H9 (cell line): ENCODE measurements around the gene STRA6. TPM values are rescaled to one million over a fixed set of nuclear protein-coding genes. Genes with fewer than 3 reads are reported as not detected.

Source experiments
- DNase-seq: peaks from one replicate; pipeline ENCODE4 v3.0.0-alpha.2; 2017
- H2AFZ ChIP-seq: one replicate; pipeline ENCODE4 v1.6.1; 2013; ENCODE audit warnings: mild to moderate bottlenecking, low read length, control low read depth, moderate library complexity
- H2AK5ac ChIP-seq: 2 replicates; pipeline ENCODE4 v1.6.1; 2013; ENCODE audit warnings: low read length, control low read depth, mixed read lengths; ENCODE audit not compliant: insufficient read length
- H2BK120ac ChIP-seq: one replicate; pipeline ENCODE4 v1.6.1; 2013; ENCODE audit warnings: low read depth, mild to moderate bottlenecking, low read length, control low read depth, inconsistent platforms; ENCODE audit not compliant: poor library complexity, severe bottlenecking
- H2BK12ac ChIP-seq: 2 replicates; pipeline ENCODE4 v1.6.1; 2013; ENCODE audit warnings: low read length, control low read depth, mixed read lengths, low read depth; ENCODE audit not compliant: insufficient read length
- H2BK15ac ChIP-seq: 2 replicates; pipeline ENCODE4 v1.6.1; 2013; ENCODE audit warnings: low read depth, low read length, control low read depth
- H2BK20ac ChIP-seq: one replicate; pipeline ENCODE4 v1.6.1; 2013; ENCODE audit warnings: low read depth, mild to moderate bottlenecking, low read length, control low read depth, inconsistent platforms; ENCODE audit not compliant: poor library complexity, severe bottlenecking
- H2BK5ac ChIP-seq: 2 replicates; pipeline ENCODE4 v1.6.1; 2013; ENCODE audit warnings: low read length, control low read depth, mixed read lengths; ENCODE audit not compliant: insufficient read length
- H3K14ac ChIP-seq: 2 replicates; pipeline ENCODE4 v1.6.1; 2013; ENCODE audit warnings: low read length, control low read depth; ENCODE audit not compliant: insufficient read depth
- H3K18ac ChIP-seq: 2 replicates; pipeline ENCODE4 v1.6.1; 2013; ENCODE audit warnings: low read depth, mild to moderate bottlenecking, mixed read lengths, low read length, control low read depth; ENCODE audit not compliant: insufficient read length
- H3K23ac ChIP-seq: 2 replicates; pipeline ENCODE4 v1.6.1; 2013; ENCODE audit warnings: low read length, control low read depth, mixed read lengths, low read depth; ENCODE audit not compliant: insufficient read length
- H3K23me2 ChIP-seq: 2 replicates; pipeline ENCODE4 v1.6.1; 2013; ENCODE audit warnings: low read depth, mild to moderate bottlenecking, mixed read lengths, low read length, control low read depth; ENCODE audit not compliant: insufficient read length, poor library complexity, severe bottlenecking
- H3K27ac ChIP-seq: 2 replicates; pipeline ENCODE4 v1.5.1; 2013; ENCODE audit warnings: low read length, control low read depth, mixed read lengths, low read depth; ENCODE audit not compliant: insufficient read length
- H3K27me3 ChIP-seq: 2 replicates; pipeline ENCODE4 v1.6.1; 2013; ENCODE audit warnings: low read length, control low read depth, inconsistent platforms; ENCODE audit not compliant: insufficient read depth
- H3K4ac ChIP-seq: 2 replicates; pipeline ENCODE4 v1.6.1; 2013; ENCODE audit warnings: low read depth, mild to moderate bottlenecking, control low read depth, inconsistent platforms, low read length, moderate library complexity
- H3K4me1 ChIP-seq: 2 replicates; pipeline ENCODE4 v1.6.1; 2013; ENCODE audit warnings: low read length, control low read depth, inconsistent platforms; ENCODE audit not compliant: insufficient read depth
- H3K4me2 ChIP-seq: 2 replicates; pipeline ENCODE4 v1.6.1; 2013; ENCODE audit warnings: low read length, control low read depth, mixed read lengths; ENCODE audit not compliant: insufficient read length, insufficient read depth
- H3K56ac ChIP-seq: 2 replicates; pipeline ENCODE4 v1.6.1; 2013; ENCODE audit warnings: low read depth, mild to moderate bottlenecking, mixed read lengths, low read length, control low read depth; ENCODE audit not compliant: insufficient read length
- H3K79me1 ChIP-seq: 2 replicates; pipeline ENCODE4 v1.6.1; 2013; ENCODE audit warnings: low read depth, mild to moderate bottlenecking, moderate library complexity, low read length, control low read depth, inconsistent platforms; ENCODE audit not compliant: insufficient read depth, poor library complexity, severe bottlenecking
- H3K79me2 ChIP-seq: 2 replicates; pipeline ENCODE4 v1.6.1; 2013; ENCODE audit warnings: low read length, control low read depth, inconsistent platforms; ENCODE audit not compliant: insufficient read depth
- H3K9ac ChIP-seq: 2 replicates; pipeline ENCODE4 v1.6.1; 2013; ENCODE audit warnings: low read length, control low read depth, mixed read lengths; ENCODE audit not compliant: insufficient read length; ENCODE audit errors: extremely low read depth
- H3K9me3 ChIP-seq: one replicate; pipeline ENCODE4 v1.6.1; 2013; ENCODE audit warnings: low read depth, low read length, inconsistent platforms; ENCODE audit not compliant: control insufficient read depth
- H3T11ph ChIP-seq: one replicate; pipeline ENCODE4 v1.6.1; 2013; ENCODE audit warnings: mild to moderate bottlenecking, low read length, control low read depth, inconsistent platforms
- H4K20me1 ChIP-seq: one replicate; pipeline ENCODE4 v1.6.1; 2013; ENCODE audit not compliant: control insufficient read depth, insufficient read length, insufficient read depth
- H4K5ac ChIP-seq: 2 replicates; pipeline ENCODE4 v1.6.1; 2013; ENCODE audit warnings: low read depth, mild to moderate bottlenecking, mixed read lengths, low read length, control low read depth; ENCODE audit not compliant: insufficient read length
- H4K8ac ChIP-seq: replicated peaks from 2 replicates; pipeline ENCODE4 v1.6.1; 2013; ENCODE audit warnings: low read length, control low read depth, mixed read lengths, low read depth; ENCODE audit not compliant: insufficient read length
- H4K91ac ChIP-seq: 2 replicates; pipeline ENCODE4 v1.6.1; 2013; ENCODE audit warnings: low read depth, mild to moderate bottlenecking, moderate library complexity, mixed read lengths, low read length, control low read depth; ENCODE audit not compliant: insufficient read length
- H3K27ac Mint-ChIP-seq, 3 experiments: 2 replicates in 2 of 3; 3 replicates in 1 of 3; pipeline ENCODE4 v1.8.0; 2020 to 2021; ENCODE audit warnings: mixed read lengths in 3 of 3, mild to moderate bottlenecking in 1 of 3, moderate library complexity in 1 of 3
- H3K27me3 Mint-ChIP-seq: 2 replicates; pipeline ENCODE4 v1.8.0; 2021; ENCODE audit warnings: low read depth, mild to moderate bottlenecking, moderate library complexity, mixed read lengths
- H3K36me3 Mint-ChIP-seq, 3 experiments: 2 replicates in 2 of 3; 3 replicates in 1 of 3; pipeline ENCODE4 v1.8.0; 2020 to 2021; ENCODE audit warnings: low read depth in 3 of 3, mixed read lengths in 3 of 3; ENCODE audit not compliant: insufficient read depth in 1 of 3
- H3K4me1 Mint-ChIP-seq, 2 experiments: 2 replicates each; pipeline ENCODE4 v1.8.0; 2020; ENCODE audit warnings: mixed read lengths in 2 of 2
- H3K4me3 Mint-ChIP-seq, 2 experiments: 2 replicates in 1 of 2; 3 replicates in 1 of 2; pipeline ENCODE4 v1.8.0; 2020 to 2021; ENCODE audit warnings: mild to moderate bottlenecking in 2 of 2, mixed read lengths in 2 of 2, moderate library complexity in 1 of 2
- H3K9me3 Mint-ChIP-seq, 2 experiments: 2 replicates in 1 of 2; 3 replicates in 1 of 2; pipeline ENCODE4 v1.8.0; 2020; ENCODE audit warnings: mild to moderate bottlenecking in 2 of 2, mixed read lengths in 2 of 2, moderate library complexity in 1 of 2
- CTCF ChIP-seq: fragments of 200-600 bp; sonication (generic); conservative IDR thresholded peaks from 3 replicates; pipeline ENCODE4 v1.8.0; 2021; ENCODE audit warnings: antibody characterized with exemption, mild to moderate bottlenecking
- WGBS: extraction: QIAGEN DNeasy Blood & Tissue Kit; methylation state at CpG from one replicate; pipeline ENCODE4 v1.1.7; 2013; ENCODE audit warnings: missing lambda C conversion rate, low lambda C conversion rate, mixed read lengths; ENCODE audit not compliant: insufficient read length; ENCODE audit errors: extremely low coverage; 5-methylcytosine and 5-hydroxymethylcytosine counted together
- total RNA-seq: library from RNA; stranded (reverse); gene quantifications from 2 replicates; pipeline ENCODE4 v1.2.1, GENCODE V29; 2021

The STRA6 gene
- total RNA-seq, 1 experiment from 2014 or later: 12.8 TPM

- Histone ChIP-seq H3K79me1 (no peaks in the 10 kb centered on the region), H4K91ac (no peak overlapping the region), H2AK5ac (no peak overlapping the region), H3K23ac (no peak overlapping the region), H3K18ac (no peak overlapping the region), H3K4me2 (no peak overlapping the region), H3K79me2 (no peaks in the 10 kb centered on the region), H3K14ac (no peak overlapping the region), H3K56ac (no peak overlapping the region), H3K23me2 (no peaks in the 10 kb centered on the region), H2BK5ac (no peak overlapping the region), H3K9me3 (no peaks in the 10 kb centered on the region), H3K27me3 (no peaks in the 10 kb centered on the region), H2AFZ (no peak overlapping the region), H3K27ac (no peak overlapping the region), H4K20me1 (no peaks in the 10 kb centered on the region), H3K4ac (no peak overlapping the region), H3T11ph (no peak overlapping the region), H2BK15ac (no peak overlapping the region), H3K9ac (no peak overlapping the region), H2BK12ac (no peak overlapping the region), H4K5ac (no peak overlapping the region), H2BK20ac (no peak overlapping the region), H3K4me1 (no peaks in the 10 kb centered on the region), H2BK120ac (no peak overlapping the region), H4K8ac (no peak overlapping the region)
- Mint-ChIP-seq H3K36me3 (peaks cover 0 to 5% (median 4%) of the 10 kb centered on the region in 3 experiments; a peak in 1 of 7 replicates), H3K27me3 (peaks cover 9% of the 10 kb centered on the region), H3K9me3 (peaks cover 3 to 12% of the 10 kb centered on the region in 2 experiments), H3K4me1 (peaks cover 6 to 9% of the 10 kb centered on the region in 2 experiments), H3K27ac (no peak overlapping the region), H3K4me3 (no peak overlapping the region)
- WGBS: no CpG with 5 or more reads among the region's 2 CpGs
- no peak for DNase-seq
- no peak for TF ChIP-seq CTCF
These were observed 55.5 kb downstream of the STRA6 start for GRCh38 chr15:74147051-74147450.
